HFF-Myc (cell line): ENCODE measurements around the gene MAP7.
"Not testable (repeated sequence)": the region's sequence is repeated elsewhere in the genome, so short reads cannot be mapped to it uniquely, and the experiment has no call there.

Source experiments
- DNase-seq: peaks from one replicate; pipeline ENCODE4 v3.0.0-alpha.2; 2011; ENCODE audit warnings: low read depth; ENCODE audit errors: extremely low read depth
- H3K4me3 ChIP-seq: replicated peaks from 2 replicates; pipeline ENCODE4 v1.5.1; 2011; ENCODE audit warnings: low read depth, mild to moderate bottlenecking, control low read depth, low read length
- CTCF ChIP-seq: IDR thresholded peaks from 2 replicates; pipeline ENCODE4 v1.5.1; 2012; ENCODE audit warnings: mild to moderate bottlenecking, low read depth, low read length, control low read depth; ENCODE audit errors: missing control alignments

MAP7 gene

DNA sequence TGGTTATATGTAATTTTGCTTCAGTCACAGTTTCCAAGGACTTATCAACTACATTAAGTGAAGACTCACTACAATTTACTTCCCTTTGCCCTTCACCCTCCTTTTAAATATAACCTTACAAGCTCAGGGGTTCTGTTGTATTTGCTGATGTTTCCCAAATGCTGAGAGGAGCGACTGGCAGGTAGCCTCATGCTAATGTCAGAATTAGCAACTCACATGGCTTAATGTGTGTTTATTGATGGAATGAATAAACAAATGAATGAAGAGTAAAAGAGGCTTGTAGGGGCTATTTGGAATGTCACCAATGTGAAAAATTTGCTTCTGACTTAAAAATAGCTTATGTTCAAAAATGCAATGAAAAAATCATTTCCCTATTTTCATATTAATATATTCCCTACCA is 41.4 kb upstream of the MAP7 start:
- DNase-seq = no peak
- no peak overlapping the region for H3K4me3 ChIP-seq
- no peak for TF ChIP-seq CTCF

- not testable (repeated sequence) for H3K4me3 ChIP-seq, DNase-seq
Measured at GRCh38 chr6:136590846-136591245, 40.6 kb upstream of the MAP7 start.

DNA sequence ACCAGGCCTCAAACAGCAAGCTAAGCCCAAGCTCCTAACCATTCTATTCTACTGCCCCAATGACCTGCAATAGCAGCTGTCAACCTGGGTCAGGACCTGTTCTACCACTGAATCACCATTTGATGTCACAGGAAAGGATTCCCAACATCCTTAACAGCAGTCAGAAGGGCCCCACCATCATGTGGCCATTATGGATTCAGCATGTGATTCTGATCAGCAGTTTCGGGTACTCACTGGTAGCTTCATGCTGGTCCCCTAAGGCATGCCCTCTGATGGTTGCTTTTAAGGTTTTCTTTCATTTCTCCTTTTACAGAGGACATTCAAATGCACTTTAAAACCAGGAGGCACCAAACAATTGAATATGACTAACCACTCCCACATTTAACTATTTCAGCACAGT is 37.3 kb upstream of the MAP7 start:
- DNase-seq = no peak
- H3K4me3 ChIP-seq = no peak overlapping the region
- no peak for TF ChIP-seq CTCF

DNA sequence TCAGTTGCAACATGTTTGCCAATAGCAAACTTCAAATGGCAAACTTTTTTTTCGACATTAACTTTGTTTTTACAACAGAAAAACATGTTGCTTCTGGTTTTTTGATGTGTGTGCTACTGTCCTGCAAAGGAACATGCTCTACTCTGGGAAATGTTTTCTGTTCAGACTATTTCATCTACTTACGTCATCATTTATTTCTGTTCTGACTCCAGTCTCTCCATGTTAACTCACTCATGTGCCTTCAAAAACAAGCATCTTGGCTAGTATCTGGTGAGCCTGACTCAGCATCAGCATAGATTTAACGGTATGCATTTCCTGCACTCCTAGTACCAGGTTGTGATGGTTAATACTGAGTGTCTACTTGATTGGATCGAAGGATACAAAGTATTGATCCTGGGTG is 36.1 kb upstream of the MAP7 start:
- no peak for TF ChIP-seq CTCF
- no peak for DNase-seq
- H3K4me3 ChIP-seq = no peak overlapping the region

GRCh38 chr6:136585523-136585922 is 35.3 kb upstream of the MAP7 start:
- not testable (repeated sequence) for H3K4me3 ChIP-seq, DNase-seq

- not testable (repeated sequence) for DNase-seq, H3K4me3 ChIP-seq
Measured at GRCh38 chr6:136584290-136584689, 34.1 kb upstream of the MAP7 start.

GRCh38 chr6:136582711-136583471 is 32.7 kb upstream of the MAP7 start:
- TF ChIP-seq CTCF = no peak
- H3K4me3 ChIP-seq = no peak overlapping the region
- no peak for DNase-seq

GRCh38 chr6:136579800-136580199 is 29.6 kb upstream of the MAP7 start:
- no peak for TF ChIP-seq CTCF
- no peak for DNase-seq
- no peak overlapping the region for H3K4me3 ChIP-seq

GRCh38 chr6:136576821-136577220 is 26.6 kb upstream of the MAP7 start:
- no peak for DNase-seq
- no peak for TF ChIP-seq CTCF

More at GRCh38 chr6:136576821-136577220, 26.6 kb upstream of the MAP7 start:
- H3K4me3 ChIP-seq = no peak overlapping the region
